ENCODE measurements around the gene SLC1A2.

SLC1A2 gene

GRCh38 chr11:35292279-35292678 lies 127.1 kb downstream of the SLC1A2 start:
- H3K4me2 ChIP-seq (ENCODE audit: low read depth, low read length, poor library complexity, severe bottlenecking) = no peak overlapping the region
- no peaks in the 10 kb centered on the region for H3K79me2 ChIP-seq (ENCODE audit: insufficient read depth, low read length)
- no peaks in the 10 kb centered on the region for H3K27me3 ChIP-seq (ENCODE audit: low read length)
- no peaks in the 10 kb centered on the region for H3K9me3 ChIP-seq (ENCODE audit: insufficient read depth, low read length)
- no peaks in the 10 kb centered on the region for H3K9me2 ChIP-seq (replicated peaks; ENCODE audit: insufficient read depth, low read length)
- no peaks in the 10 kb centered on the region for H3F3A ChIP-seq (ENCODE audit: insufficient read depth)
- no peak overlapping the region for H3K27ac ChIP-seq (ENCODE audit: low read depth, low read length)
- H3K9ac ChIP-seq (ENCODE audit: low read length) = no peak overlapping the region
- H3K36me3 ChIP-seq (ENCODE audit: low read length) = no peaks in the 10 kb centered on the region
- H2AFZ ChIP-seq (ENCODE audit: low read depth, low read length, severe bottlenecking) = no peak overlapping the region
- no peak overlapping the region for H3K4me3 ChIP-seq (ENCODE audit: insufficient read depth, low read length, poor library complexity, severe bottlenecking)
- TF ChIP-seq CTCF (IDR thresholded peaks at IDR 0.05; ENCODE audit: insufficient read depth, low read length, poor library complexity, severe bottlenecking) (no peak), EZH2phosphoT487 (conservative IDR thresholded peaks at IDR 0.05; ENCODE audit: low read length) (no peak)
- no peaks in the 10 kb centered on the region for H4K20me1 ChIP-seq (ENCODE audit: low read depth, low read length)

GRCh38 chr11:35290876-35291275 lies 128.5 kb downstream of the SLC1A2 start:
- Histone ChIP-seq H3K27ac (ENCODE audit: low read depth, low read length) (no peak overlapping the region), H3K9me3 (ENCODE audit: insufficient read depth, low read length) (no peaks in the 10 kb centered on the region), H3K4me3 (ENCODE audit: insufficient read depth, low read length, poor library complexity, severe bottlenecking) (no peak overlapping the region), H3F3A (ENCODE audit: insufficient read depth) (no peaks in the 10 kb centered on the region), H2AFZ (ENCODE audit: low read depth, low read length, severe bottlenecking) (no peak overlapping the region), H3K36me3 (ENCODE audit: low read length) (no peaks in the 10 kb centered on the region), H4K20me1 (ENCODE audit: low read depth, low read length) (no peaks in the 10 kb centered on the region), H3K9me2 (replicated peaks; ENCODE audit: insufficient read depth, low read length) (no peaks in the 10 kb centered on the region), H3K4me2 (ENCODE audit: low read depth, low read length, poor library complexity, severe bottlenecking) (no peak overlapping the region), H3K27me3 (ENCODE audit: low read length) (no peaks in the 10 kb centered on the region), H3K79me2 (ENCODE audit: insufficient read depth, low read length) (no peaks in the 10 kb centered on the region), H3K9ac (ENCODE audit: low read length) (no peak overlapping the region)
- TF ChIP-seq CTCF (IDR thresholded peaks at IDR 0.05; ENCODE audit: insufficient read depth, low read length, poor library complexity, severe bottlenecking) (no peak), EZH2phosphoT487 (conservative IDR thresholded peaks at IDR 0.05; ENCODE audit: low read length) (no peak)

GRCh38 chr11:35289821-35290220 lies 129.5 kb downstream of the SLC1A2 start:
- H3K27ac ChIP-seq (ENCODE audit: low read depth, low read length) = no peak overlapping the region
- H2AFZ ChIP-seq (ENCODE audit: low read depth, low read length, severe bottlenecking) = no peak overlapping the region
- TF ChIP-seq EZH2phosphoT487 (conservative IDR thresholded peaks at IDR 0.05; ENCODE audit: low read length) (no peak), CTCF (IDR thresholded peaks at IDR 0.05; ENCODE audit: insufficient read depth, low read length, poor library complexity, severe bottlenecking) (no peak)
- no peaks in the 10 kb centered on the region for H3F3A ChIP-seq (ENCODE audit: insufficient read depth)
- no peaks in the 10 kb centered on the region for H3K36me3 ChIP-seq (ENCODE audit: low read length)
- no peaks in the 10 kb centered on the region for H3K27me3 ChIP-seq (ENCODE audit: low read length)
- no peaks in the 10 kb centered on the region for H3K9me2 ChIP-seq (replicated peaks; ENCODE audit: insufficient read depth, low read length)
- H3K9ac ChIP-seq (ENCODE audit: low read length) = no peak overlapping the region
- H4K20me1 ChIP-seq (ENCODE audit: low read depth, low read length) = no peaks in the 10 kb centered on the region
- H3K79me2 ChIP-seq (ENCODE audit: insufficient read depth, low read length) = no peaks in the 10 kb centered on the region
- no peak overlapping the region for H3K4me3 ChIP-seq (ENCODE audit: insufficient read depth, low read length, poor library complexity, severe bottlenecking)
- H3K9me3 ChIP-seq (ENCODE audit: insufficient read depth, low read length) = no peaks in the 10 kb centered on the region
- no peak overlapping the region for H3K4me2 ChIP-seq (ENCODE audit: low read depth, low read length, poor library complexity, severe bottlenecking)
